Esophagus muscularis mucosa (tissue), 4 donors: ENCODE measurements around the gene NCOA3.

Source experiments
- EP300 ChIP-seq: sonication (generic); formaldehyde crosslinking; IDR thresholded peaks from one replicate; pipeline ENCODE4 v1.6.1; 2017; ENCODE audit warnings: antibody characterized with exemption
- POLR2A ChIP-seq: fragments of 450-650 bp; IDR thresholded peaks from one replicate; pipeline ENCODE4 v1.6.1; 2017; ENCODE audit warnings: antibody characterized with exemption, moderate library complexity, mild to moderate bottlenecking, low read depth
- POLR2AphosphoS5 ChIP-seq, 2 donors: sonication (generic); formaldehyde crosslinking; IDR thresholded peaks; one replicate each; pipeline ENCODE4 v1.6.1; 2017; ENCODE audit warnings: antibody characterized with exemption in 2 of 2
- TF ChIP-seq, protein P1 (sequence below), 3 experiments: fragments of 200-600 bp in 2 of 3; fragments of 450-650 bp in 1 of 3; sonication (generic) in 2 of 3; IDR thresholded peaks; one replicate each; pipeline ENCODE4 v1.5.1; 2017 to 2019; ENCODE audit warnings: antibody characterized with exemption in 3 of 3, mild to moderate bottlenecking in 2 of 3, moderate library complexity in 1 of 3

DNA sequence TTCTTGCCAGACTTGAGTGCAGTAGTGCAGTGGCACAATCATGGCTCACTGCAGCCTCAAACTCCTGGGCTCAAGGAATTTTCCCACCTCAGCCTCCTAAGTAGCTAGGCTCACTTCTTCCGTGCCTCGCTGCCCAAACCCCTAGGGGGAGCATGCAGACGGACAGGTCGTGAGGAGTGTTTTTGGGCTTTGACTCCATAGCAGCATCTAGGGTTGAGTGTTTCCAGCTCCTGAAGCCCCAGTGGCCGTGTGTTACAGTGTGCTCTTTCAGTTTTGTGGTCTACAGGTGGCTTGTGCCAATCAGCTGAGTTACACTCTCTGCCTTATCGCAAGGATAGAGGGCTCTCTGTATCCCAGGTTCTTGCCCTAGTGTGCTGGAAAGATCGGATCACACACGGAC is 33.4 kb downstream of the NCOA3 start:
- TF ChIP-seq POLR2A (no peak), EP300 (no peak), POLR2AphosphoS5 (IDR thresholded peaks at IDR 0.05) (no peak)
- TF ChIP-seq, protein P1, sequence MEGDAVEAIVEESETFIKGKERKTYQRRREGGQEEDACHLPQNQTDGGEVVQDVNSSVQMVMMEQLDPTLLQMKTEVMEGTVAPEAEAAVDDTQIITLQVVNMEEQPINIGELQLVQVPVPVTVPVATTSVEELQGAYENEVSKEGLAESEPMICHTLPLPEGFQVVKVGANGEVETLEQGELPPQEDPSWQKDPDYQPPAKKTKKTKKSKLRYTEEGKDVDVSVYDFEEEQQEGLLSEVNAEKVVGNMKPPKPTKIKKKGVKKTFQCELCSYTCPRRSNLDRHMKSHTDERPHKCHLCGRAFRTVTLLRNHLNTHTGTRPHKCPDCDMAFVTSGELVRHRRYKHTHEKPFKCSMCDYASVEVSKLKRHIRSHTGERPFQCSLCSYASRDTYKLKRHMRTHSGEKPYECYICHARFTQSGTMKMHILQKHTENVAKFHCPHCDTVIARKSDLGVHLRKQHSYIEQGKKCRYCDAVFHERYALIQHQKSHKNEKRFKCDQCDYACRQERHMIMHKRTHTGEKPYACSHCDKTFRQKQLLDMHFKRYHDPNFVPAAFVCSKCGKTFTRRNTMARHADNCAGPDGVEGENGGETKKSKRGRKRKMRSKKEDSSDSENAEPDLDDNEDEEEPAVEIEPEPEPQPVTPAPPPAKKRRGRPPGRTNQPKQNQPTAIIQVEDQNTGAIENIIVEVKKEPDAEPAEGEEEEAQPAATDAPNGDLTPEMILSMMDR (IDR thresholded peaks at IDR 0.05), result no peak
